HUES6 (cell line): ENCODE measurements around the gene ESRRA.

Experiments
- H3K27ac ChIP-seq: 2 replicates; pipeline ENCODE4 v1.7.0; 2013; ENCODE audit warnings: low read depth, mild to moderate bottlenecking, low read length, inconsistent platforms
- H3K27me3 ChIP-seq: 2 replicates; pipeline ENCODE4 v1.6.1; 2013; ENCODE audit warnings: low read length; ENCODE audit not compliant: control insufficient read depth, insufficient read depth
- H3K36me3 ChIP-seq: 2 replicates; pipeline ENCODE4 v1.6.1; 2013; ENCODE audit warnings: low read length; ENCODE audit not compliant: control insufficient read depth, insufficient read depth
- H3K4me1 ChIP-seq: 2 replicates; pipeline ENCODE4 v1.6.1; 2013; ENCODE audit warnings: low read length; ENCODE audit not compliant: control insufficient read depth, insufficient read depth
- H3K4me3 ChIP-seq: 2 replicates; pipeline ENCODE4 v1.5.1; 2013; ENCODE audit warnings: low read depth, low read length
- H3K9ac ChIP-seq: one replicate; pipeline ENCODE4 v1.6.1; 2013; ENCODE audit warnings: mild to moderate bottlenecking, low read length
- H3K9me3 ChIP-seq: 2 replicates; pipeline ENCODE4 v1.6.1; 2013; ENCODE audit warnings: low read depth, low read length; ENCODE audit not compliant: control insufficient read depth, insufficient read depth

ESRRA gene

DNA sequence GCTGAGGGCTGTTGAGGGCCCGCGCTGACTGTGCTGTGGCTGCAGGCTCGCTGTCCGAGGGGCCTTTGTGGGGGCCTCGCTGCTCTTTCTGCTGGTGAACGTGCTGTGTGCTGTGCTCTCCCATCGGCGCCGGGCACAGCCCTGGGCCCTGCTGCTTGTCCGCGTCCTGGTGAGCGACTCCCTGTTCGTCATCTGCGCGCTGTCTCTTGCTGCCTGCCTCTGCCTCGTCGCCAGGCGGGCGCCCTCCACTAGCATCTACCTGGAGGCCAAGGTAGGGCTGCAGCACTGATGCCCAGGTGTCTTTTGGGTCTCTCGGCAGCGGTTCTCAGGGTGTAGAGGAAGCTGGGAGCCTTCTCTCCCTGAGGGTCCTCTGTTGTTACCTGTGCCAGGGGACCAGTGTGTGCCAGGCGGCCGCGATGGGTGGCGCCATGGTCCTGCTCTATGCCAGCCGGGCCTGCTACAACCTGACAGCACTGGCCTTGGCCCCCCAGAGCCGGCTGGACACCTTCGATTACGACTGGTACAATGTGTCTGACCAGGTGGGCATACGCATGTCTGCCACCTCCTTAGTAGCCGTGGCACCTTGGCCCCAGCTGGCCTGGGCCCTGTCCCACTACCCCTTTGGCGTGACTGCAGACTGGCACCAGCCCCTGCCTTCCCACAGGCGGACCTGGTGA lies 17.5 kb upstream of the ESRRA start:
- H3K36me3 ChIP-seq: 0 out of 2 replicates have a peak, but pooled peaks cover 2% of the 10 kb centered on the region
- no peak overlapping the region for H3K9ac ChIP-seq
- H3K4me1 ChIP-seq: peaks cover 9% of the 10 kb centered on the region; the same call in 1 of the 2 replicates
- no peak overlapping the region for H3K27ac ChIP-seq
- no peaks in the 10 kb centered on the region for H3K9me3 ChIP-seq
- H3K4me3 ChIP-seq: no peak overlapping the region
- H3K27me3 ChIP-seq: peaks cover 47% of the 10 kb centered on the region

DNA sequence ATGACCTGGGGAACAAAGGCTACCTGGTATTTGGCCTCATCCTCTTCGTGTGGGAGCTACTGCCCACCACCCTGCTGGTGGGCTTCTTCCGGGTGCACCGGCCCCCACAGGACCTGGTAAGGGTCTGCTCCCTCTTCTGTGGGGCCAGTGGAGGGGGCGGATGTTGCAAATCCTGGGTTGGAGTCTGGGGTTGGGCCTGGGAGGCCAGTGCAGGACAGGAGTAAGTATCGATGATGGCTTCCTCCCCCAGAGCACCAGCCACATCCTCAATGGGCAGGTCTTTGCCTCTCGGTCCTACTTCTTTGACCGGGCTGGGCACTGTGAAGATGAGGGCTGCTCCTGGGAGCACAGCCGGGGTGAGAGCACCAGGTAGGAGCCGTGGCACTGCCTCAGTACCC lies 17.0 kb upstream of the ESRRA start:
- Histone ChIP-seq H3K27me3 (peaks cover 52% of the 10 kb centered on the region), H3K9me3 (no peaks in the 10 kb centered on the region), H3K4me1 (peaks cover 9% of the 10 kb centered on the region; the same call in 1 of the 2 replicates), H3K9ac (no peak overlapping the region), H3K4me3 (no peak overlapping the region), H3K27ac (no peak overlapping the region), H3K36me3 (0 out of 2 replicates have a peak, but pooled peaks cover 2% of the 10 kb centered on the region)

DNA sequence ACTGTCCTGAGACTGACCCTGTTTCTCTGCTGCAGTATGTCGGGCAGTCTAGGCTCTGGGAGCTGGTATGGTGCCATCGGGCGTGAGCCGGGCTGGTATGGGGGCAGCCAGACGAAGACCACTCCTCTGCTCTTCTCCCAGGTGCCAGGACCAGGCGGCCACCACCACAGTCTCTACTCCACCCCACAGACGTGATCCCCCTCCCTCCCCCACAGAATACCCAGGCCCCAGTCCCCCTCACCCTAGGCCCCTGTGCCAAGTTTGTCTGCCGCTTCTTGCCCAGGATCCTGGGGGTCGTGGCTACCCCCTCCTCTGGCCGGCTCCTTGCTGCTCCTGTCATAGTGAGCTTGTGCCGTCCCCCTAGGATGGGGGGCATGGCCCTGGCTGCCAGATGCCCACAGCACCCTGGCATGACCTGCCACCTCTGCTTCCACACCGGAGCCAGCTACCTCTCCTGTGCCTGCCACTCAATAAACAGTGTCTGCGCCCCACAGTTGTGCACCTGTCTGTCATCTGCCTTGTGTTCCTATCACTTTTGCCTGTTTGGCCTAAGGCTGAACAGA lies 16.2 kb upstream of the ESRRA start:
- Histone ChIP-seq H3K4me1 (peaks cover 9% of the 10 kb centered on the region; the same call in 1 of the 2 replicates), H3K27me3 (peaks cover 59% of the 10 kb centered on the region), H3K9me3 (no peaks in the 10 kb centered on the region), H3K27ac (no peak overlapping the region), H3K4me3 (no peak overlapping the region), H3K36me3 (0 out of 2 replicates have a peak, but pooled peaks cover 2% of the 10 kb centered on the region), H3K9ac (no peak overlapping the region)

DNA sequence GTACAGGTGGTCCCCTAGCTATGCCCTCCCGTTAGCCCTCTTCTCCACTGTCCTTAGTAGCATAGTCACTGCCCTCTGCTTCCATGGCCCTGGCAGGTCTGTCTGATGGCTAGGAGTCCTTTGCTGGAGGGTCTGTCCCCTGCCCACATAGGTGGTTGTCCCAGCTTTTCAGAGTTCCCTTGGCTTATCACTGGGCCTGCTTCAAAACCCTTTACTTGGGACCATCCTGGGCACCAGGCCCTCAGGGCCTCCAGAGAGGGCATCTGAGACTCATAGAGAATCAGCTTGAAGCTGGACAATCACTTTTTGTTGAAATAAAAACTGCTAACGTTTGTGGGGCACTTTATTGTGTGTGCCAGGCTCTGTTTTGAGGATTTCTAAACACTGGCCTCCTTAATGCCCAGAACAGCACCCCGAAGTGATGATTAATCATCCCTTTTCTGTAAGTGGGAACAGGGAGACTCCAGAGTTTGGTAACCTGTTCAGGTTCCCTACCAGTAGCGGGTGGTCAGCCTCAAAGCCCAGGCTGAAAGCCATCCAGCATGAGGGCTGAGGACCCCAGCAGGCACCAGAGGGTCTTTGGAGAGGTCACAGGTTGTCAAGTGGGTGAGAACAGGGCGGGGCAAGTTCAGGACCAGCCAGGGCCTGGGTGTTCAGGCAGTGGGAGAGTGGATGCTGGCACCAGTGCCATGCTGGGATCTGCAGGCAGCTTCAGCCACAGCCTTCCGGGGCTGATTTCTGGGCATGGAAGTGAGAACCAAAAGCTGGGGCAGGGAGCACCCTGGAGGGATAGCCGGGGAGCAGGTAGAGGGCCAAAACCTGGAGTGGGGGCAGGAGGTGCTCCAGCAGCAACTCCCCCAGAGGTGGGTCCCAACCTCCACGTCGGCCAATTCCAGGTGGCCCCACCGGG lies 14.7 kb upstream of the ESRRA start:
- no peaks in the 10 kb centered on the region for H3K9me3 ChIP-seq
- peaks cover 75% of the 10 kb centered on the region for H3K27me3 ChIP-seq
- H3K4me3 ChIP-seq: peak overlapping the region; percentile 50
- no peak overlapping the region for H3K27ac ChIP-seq
- H3K9ac ChIP-seq: no peak overlapping the region
- 0 out of 2 replicates have a peak, but pooled peaks cover 2% of the 10 kb centered on the region for H3K36me3 ChIP-seq
- peaks cover 9% of the 10 kb centered on the region; the same call in 1 of the 2 replicates for H3K4me1 ChIP-seq

DNA sequence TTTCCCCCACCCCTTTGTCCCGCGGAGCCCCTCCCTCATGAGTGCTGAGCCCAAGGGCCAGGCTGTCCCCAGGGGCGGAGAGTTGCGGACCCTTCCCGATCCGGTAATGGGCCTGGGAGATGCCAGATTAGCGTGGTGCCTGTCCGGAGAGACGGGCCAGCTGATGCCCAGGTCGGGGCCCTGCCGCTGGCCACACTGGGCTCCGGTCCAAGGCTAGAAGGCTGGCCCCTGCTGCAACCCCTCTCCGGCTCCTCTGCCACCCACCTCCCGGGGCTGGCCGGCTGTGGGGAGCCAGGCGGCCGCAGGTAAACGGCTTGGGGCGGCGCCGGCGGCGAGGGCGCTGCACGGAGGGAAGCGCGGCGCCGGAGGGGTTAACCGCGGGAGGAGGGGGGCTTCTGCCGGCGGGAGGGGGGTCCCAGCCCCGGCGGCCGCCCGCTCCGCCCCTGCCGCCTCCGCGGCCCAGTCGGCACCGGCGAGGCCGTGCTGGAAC lies 14.0 kb upstream of the ESRRA start, which contains the start of gene KCNK4:
KCNK4 (plus strand) TSS at position 41 of the 490 bp plus-strand sequence. CDS start 1,717 bp downstream, outside the sequence.
- Histone ChIP-seq H3K9ac (no peak within 1 kb of the TSS), H3K4me1 (peaks cover 6% of the 10 kb centered on the region; the same call in 1 of the 2 replicates), H3K27ac (no peak within 1 kb of the TSS), H3K27me3 (peaks cover 82% of the 10 kb centered on the region), H3K9me3 (no peaks in the 10 kb centered on the region), H3K36me3 (0 out of 2 replicates have a peak, but pooled peaks cover 2% of the 10 kb centered on the region), H3K4me3 (peak within 1 kb of the TSS; percentile 50)

DNA sequence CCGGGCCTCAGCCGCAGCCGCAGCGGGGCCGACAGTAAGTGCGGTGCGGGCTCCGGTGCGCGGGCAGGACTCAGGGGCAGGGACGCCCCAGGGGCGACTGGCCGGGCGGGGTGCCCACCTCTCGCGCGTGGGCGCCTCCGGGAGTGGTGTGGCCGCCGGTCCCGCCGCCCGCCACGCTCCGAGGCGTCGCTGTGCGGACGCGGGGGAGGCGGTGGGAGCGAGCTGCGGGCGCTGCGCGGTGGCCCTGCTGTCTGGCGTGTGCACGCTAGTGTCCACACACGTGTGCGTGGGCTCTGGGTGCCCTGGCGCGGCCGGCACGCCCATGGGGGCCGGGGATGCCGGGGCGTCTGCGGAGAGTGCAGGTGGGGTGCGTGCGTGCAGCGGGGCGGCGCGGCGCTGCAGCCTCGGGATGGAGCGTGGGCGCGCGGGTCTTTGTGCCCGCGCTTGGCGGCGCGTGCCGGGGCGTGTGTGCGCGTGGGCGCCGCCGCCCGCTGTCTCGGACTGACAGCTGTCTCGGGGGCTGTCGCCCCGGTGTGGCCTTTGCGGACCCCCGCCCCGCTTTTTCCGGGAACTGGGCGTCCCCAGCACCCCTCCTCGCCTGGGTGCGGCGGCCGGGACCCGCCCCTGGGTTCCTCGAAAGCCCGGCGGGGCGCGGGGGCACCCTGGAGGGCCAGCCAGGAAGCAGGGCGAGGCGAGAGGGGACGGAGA lies 13.4 kb upstream of the ESRRA start:
- Histone ChIP-seq H3K4me1 (0 out of 2 replicates have a peak, but pooled peaks cover 4% of the 10 kb centered on the region), H3K27me3 (peaks cover 88% of the 10 kb centered on the region), H3K9ac (no peak overlapping the region), H3K4me3 (peak overlapping the region; percentile 50), H3K27ac (no peak overlapping the region), H3K9me3 (no peaks in the 10 kb centered on the region), H3K36me3 (0 out of 2 replicates have a peak, but pooled peaks cover 2% of the 10 kb centered on the region)

DNA sequence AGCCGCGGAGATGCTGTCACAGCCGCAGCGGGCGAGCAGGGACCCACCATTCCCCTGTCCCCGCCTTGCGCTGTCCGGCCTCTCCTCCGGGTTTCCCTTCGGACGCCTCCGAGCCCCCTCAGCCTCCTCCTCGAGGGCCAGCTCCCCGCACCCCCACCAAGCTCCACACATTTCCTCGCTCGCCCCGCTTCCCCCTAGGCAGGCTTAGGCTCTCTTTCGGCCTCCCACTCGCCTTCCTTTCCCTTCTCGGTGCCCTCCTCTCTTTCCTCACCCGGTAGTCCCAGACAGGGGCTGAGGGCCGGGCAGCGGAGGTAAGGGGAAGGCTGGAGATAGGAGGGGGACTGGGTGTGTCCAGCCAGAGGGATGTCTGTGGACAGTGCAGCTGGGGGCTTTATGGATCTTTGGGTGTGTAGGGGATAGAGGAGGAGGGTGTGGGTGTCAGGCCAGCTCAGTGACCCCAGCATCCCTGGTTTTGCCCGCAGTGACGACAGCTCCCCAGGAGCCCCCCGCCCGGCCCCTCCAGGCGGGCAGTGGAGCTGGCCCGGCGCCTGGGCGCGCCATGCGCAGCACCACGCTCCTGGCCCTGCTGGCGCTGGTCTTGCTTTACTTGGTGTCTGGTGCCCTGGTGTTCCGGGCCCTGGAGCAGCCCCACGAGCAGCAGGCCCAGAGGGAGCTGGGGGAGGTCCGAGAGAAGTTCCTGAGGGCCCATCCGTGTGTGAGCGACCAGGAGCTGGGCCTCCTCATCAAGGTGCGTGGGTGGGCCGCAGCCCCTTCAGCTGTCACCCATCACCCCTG lies 12.7 kb upstream of the ESRRA start:
- 0 out of 2 replicates have a peak, but pooled peaks cover 4% of the 10 kb centered on the region for H3K4me1 ChIP-seq
- no peak overlapping the region for H3K27ac ChIP-seq
- peak overlapping the region; percentile 50 for H3K4me3 ChIP-seq
- peak overlapping the region; percentile 16 for H3K9ac ChIP-seq
- H3K36me3 ChIP-seq: 0 out of 2 replicates have a peak, but pooled peaks cover 2% of the 10 kb centered on the region
- peaks cover 95% of the 10 kb centered on the region for H3K27me3 ChIP-seq
- H3K9me3 ChIP-seq: no peaks in the 10 kb centered on the region

DNA sequence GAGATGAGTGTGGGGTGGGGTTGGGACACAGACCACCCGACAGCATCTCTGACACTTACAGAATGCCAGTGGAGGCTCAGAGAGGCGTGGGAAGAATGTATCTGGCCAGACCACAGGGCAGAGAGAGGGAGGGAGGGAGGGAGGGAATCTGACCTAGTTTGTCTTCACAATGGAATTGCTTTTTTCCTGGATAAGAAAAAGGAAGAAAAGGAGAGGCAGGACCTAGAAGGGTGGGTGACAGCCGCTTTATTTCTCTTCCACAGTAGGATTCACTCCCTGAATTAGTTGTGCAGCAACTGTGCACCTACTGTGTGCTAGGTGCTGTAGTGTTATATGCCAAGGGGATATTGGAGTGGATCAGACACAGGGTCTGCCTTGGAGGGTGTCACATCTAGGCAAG lies 10.6 kb upstream of the ESRRA start:
- Histone ChIP-seq H3K9ac (no peak overlapping the region), H3K36me3 (no peaks in the 10 kb centered on the region), H3K4me1 (peaks cover 6% of the 10 kb centered on the region), H3K27ac (no peak overlapping the region), H3K9me3 (no peaks in the 10 kb centered on the region), H3K4me3 (no peak overlapping the region), H3K27me3 (peaks cover 100% of the 10 kb centered on the region)

DNA sequence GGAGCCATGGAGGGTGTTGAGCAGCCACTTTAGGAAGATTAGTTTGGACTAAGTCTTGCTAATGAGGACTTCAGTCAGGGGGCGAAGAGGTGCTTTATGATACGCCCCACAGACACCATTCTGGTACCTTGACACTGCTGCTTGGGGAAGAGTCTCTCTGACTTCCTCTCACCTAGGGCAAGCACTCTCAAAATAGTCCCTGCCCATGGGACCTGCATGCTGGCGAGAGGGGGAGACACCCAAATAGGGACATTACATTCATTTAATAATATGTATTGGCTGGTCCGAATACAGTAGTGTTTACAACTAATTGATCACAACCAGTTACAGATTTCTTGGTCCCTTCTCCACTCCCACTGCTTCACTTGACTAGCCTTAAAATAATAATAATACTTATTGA lies 9.6 kb upstream of the ESRRA start:
- H3K27me3 ChIP-seq: peaks cover 100% of the 10 kb centered on the region

More for the DNA sequence above, 9.6 kb upstream of the ESRRA start:
- Histone ChIP-seq H3K36me3 (no peaks in the 10 kb centered on the region), H3K27ac (no peak overlapping the region), H3K4me1 (peaks cover 13% of the 10 kb centered on the region), H3K9me3 (no peaks in the 10 kb centered on the region), H3K9ac (no peak overlapping the region), H3K4me3 (no peak overlapping the region)
